GM19463 (cell line): ENCODE data around the gene CENPO.
A peak's percentile ranks its signal among the peaks of the same experiment; 100 is the strongest.

Experiments
- ATAC-seq: cut with Tn5 transposase; IDR thresholded peaks from one replicate; pipeline ENCODE4 v1.9.1; 2021; ENCODE audit warnings: mild to moderate bottlenecking, moderate library complexity; ENCODE audit not compliant: unreplicated experiment

CENPO gene

GRCh38 chr2:24792874-24793760 is at the start of gene CENPO, which contains the start of gene PTRHD1:
CENPO (plus strand) TSS chr2:24793425; CDS start chr2:24793920, 495 bp downstream.
PTRHD1 (minus strand) TSS chr2:24793391; CDS start chr2:24793377, 14 bp downstream.
- ATAC-seq: peak; percentile 94

- ATAC-seq: no peak
These were observed 49.3 kb upstream of the CENPO start for GRCh38 chr2:24743924-24744323.

- ATAC-seq: no peak
These were observed 48.9 kb upstream of the CENPO start for GRCh38 chr2:24744356-24744755.

GRCh38 chr2:24745825-24746224 is 47.4 kb upstream of the CENPO start:
- ATAC-seq: no peak

- no peak for ATAC-seq
These were observed 45.9 kb upstream of the CENPO start for GRCh38 chr2:24747299-24747698.

GRCh38 chr2:24749069-24749691 is 44.0 kb upstream of the CENPO start:
- ATAC-seq: no peak

GRCh38 chr2:24754985-24755705 is 38.1 kb upstream of the CENPO start:
- ATAC-seq: no peak

- no peak for ATAC-seq
These were observed 36.4 kb upstream of the CENPO start for GRCh38 chr2:24756789-24757188.

GRCh38 chr2:24761866-24762265 is 31.4 kb upstream of the CENPO start:
- ATAC-seq: no peak

GRCh38 chr2:24762518-24762917 is 30.7 kb upstream of the CENPO start:
- ATAC-seq: no peak

- no peak for ATAC-seq
These were observed 29.4 kb upstream of the CENPO start for GRCh38 chr2:24763843-24764242.

- ATAC-seq: no peak
These were observed 26.6 kb upstream of the CENPO start for GRCh38 chr2:24766609-24767008.

GRCh38 chr2:24768013-24768412 is 25.2 kb upstream of the CENPO start:
- no peak for ATAC-seq

GRCh38 chr2:24768601-24769000 is 24.6 kb upstream of the CENPO start:
- ATAC-seq: no peak

- ATAC-seq: no peak
These were observed 22.2 kb upstream of the CENPO start for GRCh38 chr2:24771061-24771460.

- ATAC-seq: no peak
These were observed 21.2 kb upstream of the CENPO start for GRCh38 chr2:24771764-24772586.

GRCh38 chr2:24774373-24774772 is 18.9 kb upstream of the CENPO start:
- ATAC-seq: no peak

- ATAC-seq: no peak
These were observed 14.1 kb upstream of the CENPO start for GRCh38 chr2:24779116-24779515.

GRCh38 chr2:24783641-24784040 is 9.6 kb upstream of the CENPO start:
- ATAC-seq: no peak

- ATAC-seq: peak; percentile 79
These were observed 7.4 kb upstream of the CENPO start for GRCh38 chr2:24785671-24786321.
